GM06990 (cell line): Measurements from ENCODE around the gene DNAH8.

Experiments
- DNase-seq: peaks from one replicate; pipeline ENCODE4 v3.0.0-alpha.2; 2011; ENCODE audit not compliant: insufficient read length; ENCODE audit errors: extremely low read depth
- H3K27me3 ChIP-seq: replicated peaks from 2 replicates; pipeline ENCODE4 v1.6.0; 2011; ENCODE audit warnings: low read length; ENCODE audit not compliant: control insufficient read depth, insufficient read depth
- H3K36me3 ChIP-seq: 2 replicates; pipeline ENCODE4 v1.5.1; 2011; ENCODE audit warnings: low read length; ENCODE audit not compliant: control insufficient read depth, insufficient read depth
- H3K4me3 ChIP-seq: replicated peaks from 2 replicates; pipeline ENCODE4 v1.5.1; 2011; ENCODE audit warnings: low read depth, mild to moderate bottlenecking, control low read depth, low read length
- TF ChIP-seq, protein P1 (sequence below): IDR thresholded peaks from 2 replicates; pipeline ENCODE4 v1.5.1; 2011; ENCODE audit warnings: low read length, control low read depth, mild to moderate bottlenecking, inconsistent platforms; ENCODE audit not compliant: insufficient read depth, poor library complexity, severe bottlenecking

DNAH8 gene

DNA sequence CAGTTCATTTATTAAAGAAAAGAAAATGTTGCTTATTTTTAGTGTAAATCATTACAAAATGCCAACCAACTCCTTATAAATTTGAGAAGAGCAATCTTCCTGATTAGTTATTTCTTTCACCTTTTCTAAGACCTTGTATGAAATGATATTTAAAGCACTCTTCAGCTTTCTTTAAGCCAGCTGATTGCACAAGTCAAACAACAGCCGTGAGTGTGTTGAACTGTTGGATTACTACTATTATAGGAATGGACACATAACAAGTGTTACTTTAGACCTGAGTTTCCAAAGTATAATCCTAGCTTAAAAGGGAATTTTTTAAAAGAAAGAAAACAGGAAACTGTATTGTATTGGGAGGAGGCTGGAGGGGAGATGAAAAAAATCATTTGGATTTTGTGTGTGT is 306.7 kb downstream of the DNAH8 start:
- no peak for DNase-seq
- Histone ChIP-seq H3K36me3 (no peaks in the 10 kb centered on the region), H3K27me3 (no peaks in the 10 kb centered on the region; the same call in none of the 2 replicates), H3K4me3 (no peak overlapping the region)
- TF ChIP-seq, protein P1, sequence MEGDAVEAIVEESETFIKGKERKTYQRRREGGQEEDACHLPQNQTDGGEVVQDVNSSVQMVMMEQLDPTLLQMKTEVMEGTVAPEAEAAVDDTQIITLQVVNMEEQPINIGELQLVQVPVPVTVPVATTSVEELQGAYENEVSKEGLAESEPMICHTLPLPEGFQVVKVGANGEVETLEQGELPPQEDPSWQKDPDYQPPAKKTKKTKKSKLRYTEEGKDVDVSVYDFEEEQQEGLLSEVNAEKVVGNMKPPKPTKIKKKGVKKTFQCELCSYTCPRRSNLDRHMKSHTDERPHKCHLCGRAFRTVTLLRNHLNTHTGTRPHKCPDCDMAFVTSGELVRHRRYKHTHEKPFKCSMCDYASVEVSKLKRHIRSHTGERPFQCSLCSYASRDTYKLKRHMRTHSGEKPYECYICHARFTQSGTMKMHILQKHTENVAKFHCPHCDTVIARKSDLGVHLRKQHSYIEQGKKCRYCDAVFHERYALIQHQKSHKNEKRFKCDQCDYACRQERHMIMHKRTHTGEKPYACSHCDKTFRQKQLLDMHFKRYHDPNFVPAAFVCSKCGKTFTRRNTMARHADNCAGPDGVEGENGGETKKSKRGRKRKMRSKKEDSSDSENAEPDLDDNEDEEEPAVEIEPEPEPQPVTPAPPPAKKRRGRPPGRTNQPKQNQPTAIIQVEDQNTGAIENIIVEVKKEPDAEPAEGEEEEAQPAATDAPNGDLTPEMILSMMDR = no peak

DNA sequence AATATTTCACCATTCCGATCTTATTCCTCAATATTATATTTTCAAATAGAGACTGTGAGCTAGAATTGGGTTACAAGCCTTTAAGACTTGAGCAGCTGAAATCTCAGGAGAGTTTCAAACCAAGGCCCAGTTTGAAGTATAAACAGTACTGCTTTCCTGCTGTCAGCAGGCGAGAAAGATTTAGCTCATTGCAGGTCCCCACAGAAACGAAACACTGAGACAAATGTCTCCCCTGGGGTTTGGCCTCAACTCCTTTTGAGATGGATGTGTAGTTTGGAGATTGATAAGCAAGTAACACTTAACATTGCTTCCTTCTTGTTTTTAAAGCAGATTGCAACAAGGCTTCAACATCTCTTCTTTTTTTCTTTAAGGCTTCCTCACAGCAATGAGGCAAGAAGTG is 311.1 kb downstream of the DNAH8 start:
- Histone ChIP-seq H3K4me3 (no peak overlapping the region), H3K27me3 (no peaks in the 10 kb centered on the region), H3K36me3 (no peaks in the 10 kb centered on the region)
- TF ChIP-seq, protein P1 = no peak
- no peak for DNase-seq

DNA sequence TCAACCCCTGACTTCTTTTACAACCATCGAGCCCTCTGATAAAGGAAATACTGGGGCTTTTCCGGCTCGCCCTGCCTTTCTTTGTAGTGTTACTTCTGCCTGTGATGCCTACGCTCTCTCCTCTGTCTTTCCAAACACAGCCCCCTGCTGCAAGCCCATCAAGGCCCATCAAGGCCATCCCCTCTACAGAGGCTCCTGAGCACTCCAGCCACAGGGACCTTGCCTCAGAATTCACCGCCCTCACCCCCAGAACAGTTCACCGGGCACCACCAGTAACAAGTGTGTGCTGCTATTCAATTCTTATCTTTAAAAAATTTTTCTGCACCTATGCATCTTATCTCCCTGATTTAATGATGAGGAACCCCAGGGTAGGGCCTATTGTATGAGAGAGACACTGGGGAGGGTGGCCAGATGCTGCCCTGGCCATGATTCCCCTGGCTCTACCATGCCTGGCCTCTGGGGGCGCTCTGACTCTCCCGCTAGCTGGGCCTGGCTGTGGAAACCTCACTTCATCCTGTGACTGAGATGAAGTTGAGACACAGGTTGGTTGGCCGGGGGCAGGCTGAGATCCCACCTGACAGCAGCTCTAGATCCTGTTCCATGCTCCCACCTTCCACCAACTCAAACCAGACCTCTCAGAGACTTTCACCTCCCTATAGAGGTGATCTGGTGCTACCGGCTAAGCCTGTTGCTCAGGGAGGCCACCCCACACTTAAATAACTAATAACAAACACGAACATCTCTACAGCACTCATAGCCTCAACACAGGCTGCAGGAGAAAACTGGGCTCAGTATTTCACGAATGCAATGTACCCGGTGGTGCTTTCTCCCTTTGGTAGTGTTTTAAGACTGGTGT is 314.3 kb downstream of the DNAH8 start:
- no peaks in the 10 kb centered on the region; the same call in 1 of the 2 replicates for H3K27me3 ChIP-seq
- no peak for DNase-seq

DNA sequence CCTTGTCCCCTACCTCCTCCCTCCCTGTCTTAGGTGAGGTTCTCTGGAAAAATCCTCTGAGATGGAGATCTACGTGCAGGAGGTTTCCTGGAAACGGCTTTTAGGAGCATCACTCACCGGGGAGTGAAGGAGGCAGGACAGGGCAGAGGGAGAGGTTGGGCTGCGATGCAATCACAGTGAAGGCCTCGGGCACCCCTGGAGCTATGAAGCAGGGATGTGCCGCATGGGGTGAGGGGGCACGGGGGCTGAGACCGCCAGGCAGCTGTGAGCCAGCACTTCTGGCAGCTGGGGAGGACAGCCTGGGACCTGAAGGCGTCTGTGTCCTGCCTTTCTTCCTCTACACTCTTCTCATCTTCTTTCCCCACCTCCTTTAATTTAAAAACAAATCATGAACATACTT is 320.6 kb downstream of the DNAH8 start:
- peaks cover 2% of the 10 kb centered on the region for H3K27me3 ChIP-seq
- H3K4me3 ChIP-seq = no peak overlapping the region
- H3K36me3 ChIP-seq = no peaks in the 10 kb centered on the region
- DNase-seq = no peak
- TF ChIP-seq, protein P1 = no peak

More for the DNA sequence above, 314.3 kb downstream of the DNAH8 start:
- no peaks in the 10 kb centered on the region for H3K36me3 ChIP-seq
- TF ChIP-seq, protein P1 = peak; percentile 98
- no peak overlapping the region for H3K4me3 ChIP-seq

DNA sequence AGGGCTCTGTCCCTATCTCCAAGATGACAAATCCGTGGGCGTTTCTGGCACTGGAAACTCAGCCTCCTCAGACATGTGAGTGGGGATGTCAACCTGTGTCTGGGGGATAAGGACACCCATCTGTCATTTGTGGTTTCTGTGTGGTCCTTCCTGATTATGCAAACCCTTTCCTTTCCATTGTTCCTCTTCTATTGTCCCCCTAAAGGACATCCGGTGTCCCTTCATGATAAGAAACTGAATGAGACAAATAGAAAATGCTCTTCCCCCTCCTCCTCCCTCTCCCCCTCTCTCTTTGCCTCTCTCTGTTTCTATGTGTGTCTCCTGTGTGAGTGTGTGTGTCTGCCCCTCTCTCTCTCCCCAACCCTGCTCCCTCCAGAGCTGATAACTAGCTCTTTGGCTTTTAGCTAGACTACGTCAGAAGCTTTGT is 322.0 kb downstream of the DNAH8 start:
- DNase-seq = peak; percentile 43

More for the DNA sequence above, 322.0 kb downstream of the DNAH8 start:
- H3K4me3 ChIP-seq = no peak overlapping the region
- no peaks in the 10 kb centered on the region for H3K36me3 ChIP-seq
- peaks cover 2% of the 10 kb centered on the region for H3K27me3 ChIP-seq
- TF ChIP-seq, protein P1 = no peak
